ENCODE data around the gene GET3.
"Not testable (repeated sequence)": the region's sequence is repeated elsewhere in the genome, so short reads cannot be mapped to it uniquely, and the experiment has no call there.

Gene GET3

DNA sequence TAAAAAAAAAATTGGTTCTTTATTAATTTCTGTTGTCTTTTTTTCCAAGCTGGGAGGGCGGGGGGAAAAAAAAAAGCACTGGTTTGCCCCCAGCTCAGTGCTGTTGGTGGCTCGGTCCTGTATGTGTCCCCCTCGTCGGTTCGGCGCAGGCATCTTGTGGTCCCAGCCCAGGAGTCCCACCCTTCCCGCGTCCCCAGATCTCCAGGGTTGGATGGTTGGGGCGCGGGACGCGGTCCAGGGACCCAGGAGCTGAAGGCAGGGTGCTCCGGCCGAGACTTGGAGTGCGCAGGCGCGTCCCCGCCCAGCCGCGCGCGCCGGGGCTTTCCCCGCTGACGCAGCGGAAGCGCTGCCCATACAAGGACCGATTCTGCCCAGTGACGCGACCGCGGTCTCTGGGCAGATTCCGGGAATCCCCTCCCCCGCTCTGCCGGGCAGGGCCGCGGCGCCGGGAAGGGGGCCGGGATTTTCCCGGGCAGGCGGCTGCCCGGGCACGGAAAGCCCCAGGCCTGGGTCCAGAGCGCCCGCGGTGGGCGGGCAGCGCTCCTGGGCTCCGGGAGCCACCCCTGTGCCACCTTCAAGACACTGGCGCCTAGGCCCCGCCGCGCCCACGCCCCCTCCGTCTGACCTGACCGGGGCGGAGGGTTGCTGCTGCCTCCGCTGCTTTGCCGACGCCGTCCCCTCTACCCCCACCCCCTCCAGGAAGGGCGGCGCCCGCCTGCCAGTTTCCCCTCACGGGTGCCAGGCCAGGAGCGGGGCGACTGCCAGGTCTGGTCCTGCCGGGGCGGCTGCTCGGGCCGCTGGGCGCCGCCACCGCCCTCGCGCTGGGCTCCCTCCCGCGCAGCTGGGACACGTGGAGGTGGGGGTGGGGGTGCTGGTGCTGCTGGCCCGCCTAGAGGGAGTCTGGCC lies 56.2 kb downstream of the GET3 start:
- DNase-seq: peak; percentile 94 to 97

DNA sequence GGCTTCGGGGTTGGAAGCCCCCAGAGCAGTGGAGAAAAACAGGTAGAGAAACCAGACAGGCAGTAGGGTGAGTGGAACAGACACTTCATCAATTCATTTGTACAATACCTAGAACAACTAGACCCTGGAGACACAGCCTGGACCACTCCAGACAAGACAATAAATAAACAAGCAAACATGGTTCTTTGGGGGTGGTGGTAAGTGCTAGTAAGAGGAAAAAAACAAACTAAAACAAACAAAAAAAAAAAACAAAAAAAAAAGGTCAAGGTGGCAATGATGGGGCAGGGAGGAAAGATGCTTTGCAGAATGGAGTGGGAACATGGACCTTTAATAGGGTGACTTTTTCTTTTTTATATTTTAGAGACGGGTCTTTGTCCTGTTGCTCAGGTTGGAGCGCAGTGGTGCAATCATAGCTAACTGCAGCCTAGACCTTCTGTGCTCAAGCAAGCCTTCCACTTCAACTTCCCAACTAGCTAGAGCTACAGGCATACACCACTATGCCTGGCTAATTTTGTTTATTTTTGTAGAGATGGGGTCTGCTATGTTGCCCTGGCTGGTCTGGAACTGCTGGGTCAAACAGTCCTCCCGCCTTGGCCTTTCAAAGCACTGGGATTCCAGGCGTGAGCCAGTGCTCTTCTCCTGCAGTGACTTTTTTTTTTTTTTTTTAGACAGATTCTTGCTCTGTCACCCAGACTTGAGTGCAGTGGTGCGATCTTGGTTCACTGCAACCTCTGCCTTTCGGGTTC lies 57.1 kb downstream of the GET3 start:
- no peak for DNase-seq

DNA sequence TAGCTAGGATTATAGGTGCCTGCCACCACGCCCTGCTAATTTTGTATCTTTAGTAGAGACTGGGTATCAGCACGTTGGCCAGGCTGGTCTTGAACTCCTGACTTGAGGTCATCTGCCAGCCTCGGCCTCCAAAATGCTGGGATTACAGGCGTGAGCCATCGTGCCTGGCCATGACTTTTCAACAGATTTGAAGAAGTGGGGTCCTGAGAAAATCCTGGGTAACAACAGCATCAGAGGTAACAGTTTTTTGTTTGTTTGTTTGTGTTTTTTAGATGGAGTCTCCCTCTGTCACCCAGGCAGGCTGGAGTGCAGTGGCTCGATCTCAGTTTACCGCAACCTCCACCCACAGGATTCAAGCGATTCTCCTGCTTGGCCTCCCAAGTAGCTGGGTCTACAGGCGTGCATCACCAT lies 57.7 kb downstream of the GET3 start:
- no peak for DNase-seq

DNA sequence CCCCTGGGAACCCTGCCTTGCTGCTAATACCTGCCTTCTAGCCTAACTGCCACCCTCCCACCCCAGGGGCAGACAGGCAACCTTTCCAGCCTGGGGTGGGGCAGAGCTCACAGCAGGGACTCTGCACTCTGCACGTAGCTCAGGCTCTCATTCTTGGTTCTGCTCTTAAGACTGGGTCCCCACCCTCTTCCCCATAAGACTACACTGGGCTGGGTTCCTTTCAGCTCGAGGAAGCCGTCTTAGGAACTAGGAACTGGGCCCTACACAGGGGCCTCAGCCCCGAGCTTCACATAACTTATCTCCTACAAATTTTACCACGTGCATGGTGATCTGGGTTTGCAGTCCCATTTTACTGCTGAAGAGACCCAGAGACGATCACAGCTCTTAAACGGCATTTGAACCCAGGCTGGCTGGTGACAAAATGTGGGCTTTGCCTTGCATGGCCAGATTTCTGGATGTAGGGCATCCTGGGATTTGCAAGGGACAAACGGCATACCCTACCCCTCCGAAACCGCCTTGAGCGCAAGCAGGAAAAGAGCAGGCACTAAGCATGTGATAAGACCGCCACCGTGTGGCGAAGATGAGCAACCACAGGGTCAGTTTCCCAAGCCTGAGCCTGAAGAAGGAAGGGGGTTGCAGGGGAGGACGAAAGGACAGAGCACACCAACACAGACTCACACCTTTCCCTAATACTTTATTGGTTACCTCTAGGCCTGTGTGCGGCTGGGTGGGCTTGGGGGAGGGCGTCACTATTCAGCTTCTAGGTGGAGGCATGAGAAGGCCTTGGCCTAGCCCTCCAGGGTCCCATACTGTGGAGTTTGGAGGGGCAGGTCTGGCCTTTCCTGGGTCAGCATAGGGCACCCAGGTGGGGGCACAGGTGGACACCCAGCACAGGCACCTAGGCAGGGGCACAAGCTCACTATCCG lies 59.1 kb downstream of the GET3 start:
- DNase-seq: peak; percentile 82 to 86

- DNase-seq: no peak
These were observed 59.9 kb downstream of the GET3 start for GRCh38 chr19:12797141-12797587.

- not testable (repeated sequence) for DNase-seq
These were observed 60.3 kb downstream of the GET3 start for GRCh38 chr19:12797607-12798006.
